OCI-LY3 (cell line): ENCODE data around the gene CMSS1.

Experiments used
- H2AFZ ChIP-seq: fragments of 200-600, 300-600 bp; shearing (Covaris generic); 2 replicates; pipeline ENCODE4 v1.6.0; 2014; ENCODE audit warnings: antibody characterized with exemption, low read depth, low read length
- H3K27ac ChIP-seq: fragments of 200-600, 300-600 bp; sonication (generic); 2 replicates; pipeline ENCODE4 v1.5.1; 2014; ENCODE audit warnings: mild to moderate bottlenecking, low read length, moderate library complexity, mixed read lengths
- H3K27me3 ChIP-seq: fragments of 200-600, 300-600 bp; sonication (generic); 2 replicates; pipeline ENCODE4 v1.6.1; 2014; ENCODE audit warnings: low read depth, low read length, mixed read lengths
- H3K36me3 ChIP-seq: fragments of 200-600, 300-600 bp; sonication (generic); replicated peaks from 2 replicates; pipeline ENCODE3; 2014; ENCODE audit warnings: low read depth, low read length, mixed read lengths
- H3K4me1 ChIP-seq: fragments of 300-600, 200-600 bp; sonication (generic); 2 replicates; pipeline ENCODE4 v1.6.1; 2014; ENCODE audit warnings: low read length, mixed read lengths
- H3K4me2 ChIP-seq: fragments of 200-600, 300-600 bp; sonication (generic); 2 replicates; pipeline ENCODE4 v1.6.1; 2014; ENCODE audit warnings: low read length, mixed read lengths
- H3K4me3 ChIP-seq: fragments of 300-600, 200-600 bp; sonication (generic); 2 replicates; pipeline ENCODE4 v1.5.1; 2014; ENCODE audit warnings: antibody characterized with exemption, mild to moderate bottlenecking, low read length, moderate library complexity
- H3K79me2 ChIP-seq: fragments of 300-600, 200-600 bp; shearing (Covaris generic); 2 replicates; pipeline ENCODE4 v1.6.1; 2014; ENCODE audit warnings: mild to moderate bottlenecking, low read length, mixed read lengths
- H3K9ac ChIP-seq: fragments of 300-600, 200-600 bp; shearing (Covaris generic); 2 replicates; pipeline ENCODE4 v1.6.0; 2014; ENCODE audit warnings: mild to moderate bottlenecking, low read length, moderate library complexity
- H3K9me3 ChIP-seq: fragments of 200-600, 300-600 bp; shearing (Covaris generic); 2 replicates; pipeline ENCODE4 v1.6.1; 2014; ENCODE audit warnings: low read length, mixed read lengths; ENCODE audit not compliant: insufficient read depth
- H4K20me1 ChIP-seq: fragments of 200-600, 300-600 bp; sonication (generic); 2 replicates; pipeline ENCODE4 v1.6.1; 2016; ENCODE audit warnings: low read length, mixed read lengths; ENCODE audit not compliant: insufficient read depth
- EZH2phosphoT487 ChIP-seq: fragments of 200-600 bp; shearing (Covaris generic); IDR thresholded peaks from 2 replicates; pipeline ENCODE4 v1.6.1; 2018; ENCODE audit warnings: antibody characterized with exemption, mixed run types, low read depth
- TF ChIP-seq, protein P1 (sequence below): fragments of 200-600, 300-600 bp; sonication (generic); IDR thresholded peaks from 2 replicates; pipeline ENCODE4 v1.5.1; 2014; ENCODE audit warnings: antibody characterized with exemption, low read length, low read depth

CMSS1 gene

DNA sequence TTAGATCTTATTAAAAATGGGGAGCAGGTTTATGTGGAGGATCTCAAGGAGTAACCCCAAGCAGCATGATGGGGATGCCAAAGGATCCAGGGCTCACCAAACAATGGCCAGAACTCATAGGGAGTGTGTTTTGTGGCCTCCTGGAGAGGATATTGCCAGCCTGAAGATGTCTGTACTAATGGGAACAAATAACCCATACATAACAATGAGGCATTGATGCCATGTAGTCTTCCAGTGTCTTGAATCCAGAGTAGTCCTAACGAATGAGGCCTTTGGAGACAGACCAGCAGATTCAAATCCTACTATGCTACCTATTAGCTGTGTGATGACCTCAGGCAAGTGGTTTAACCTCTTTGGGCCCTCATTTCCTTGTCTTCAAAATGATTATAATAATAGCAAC is 45.0 kb upstream of the CMSS1 start:
- TF ChIP-seq, protein P1, sequence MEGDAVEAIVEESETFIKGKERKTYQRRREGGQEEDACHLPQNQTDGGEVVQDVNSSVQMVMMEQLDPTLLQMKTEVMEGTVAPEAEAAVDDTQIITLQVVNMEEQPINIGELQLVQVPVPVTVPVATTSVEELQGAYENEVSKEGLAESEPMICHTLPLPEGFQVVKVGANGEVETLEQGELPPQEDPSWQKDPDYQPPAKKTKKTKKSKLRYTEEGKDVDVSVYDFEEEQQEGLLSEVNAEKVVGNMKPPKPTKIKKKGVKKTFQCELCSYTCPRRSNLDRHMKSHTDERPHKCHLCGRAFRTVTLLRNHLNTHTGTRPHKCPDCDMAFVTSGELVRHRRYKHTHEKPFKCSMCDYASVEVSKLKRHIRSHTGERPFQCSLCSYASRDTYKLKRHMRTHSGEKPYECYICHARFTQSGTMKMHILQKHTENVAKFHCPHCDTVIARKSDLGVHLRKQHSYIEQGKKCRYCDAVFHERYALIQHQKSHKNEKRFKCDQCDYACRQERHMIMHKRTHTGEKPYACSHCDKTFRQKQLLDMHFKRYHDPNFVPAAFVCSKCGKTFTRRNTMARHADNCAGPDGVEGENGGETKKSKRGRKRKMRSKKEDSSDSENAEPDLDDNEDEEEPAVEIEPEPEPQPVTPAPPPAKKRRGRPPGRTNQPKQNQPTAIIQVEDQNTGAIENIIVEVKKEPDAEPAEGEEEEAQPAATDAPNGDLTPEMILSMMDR = no peak
- TF ChIP-seq EZH2phosphoT487 = no peak
- Histone ChIP-seq H3K9me3 (no peaks in the 10 kb centered on the region), H3K27me3 (peaks cover 14% of the 10 kb centered on the region), H3K9ac (no peak overlapping the region), H2AFZ (no peak overlapping the region), H3K4me3 (no peak overlapping the region), H3K27ac (no peak overlapping the region), H4K20me1 (no peaks in the 10 kb centered on the region), H3K36me3 (no peaks in the 10 kb centered on the region), H3K79me2 (no peaks in the 10 kb centered on the region), H3K4me2 (no peak overlapping the region), H3K4me1 (peaks cover 12% of the 10 kb centered on the region)

DNA sequence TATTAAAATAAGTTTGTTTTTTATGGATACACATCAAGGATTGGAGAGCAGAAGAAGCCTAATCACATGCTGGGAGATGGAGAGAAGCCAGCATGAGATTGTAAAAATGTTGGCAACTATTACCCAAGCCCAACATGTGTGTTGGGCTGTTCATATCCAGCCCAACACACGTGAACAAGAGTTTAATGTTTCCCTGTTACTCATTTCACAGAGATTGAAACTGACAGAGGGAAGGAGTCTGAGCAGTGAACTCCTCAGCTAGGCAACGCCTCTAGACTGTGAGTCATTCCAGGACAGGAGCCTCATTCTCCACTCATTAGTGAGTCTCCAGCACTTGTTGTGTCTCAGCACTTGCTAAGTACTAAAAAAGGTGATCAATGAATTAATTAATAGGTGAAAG is 43.2 kb upstream of the CMSS1 start:
- H3K27me3 ChIP-seq = peaks cover 27% of the 10 kb centered on the region
- peak overlapping the region; percentile 28; the same call in 1 of the 2 replicates for H3K4me2 ChIP-seq
- H3K27ac ChIP-seq = no peak overlapping the region
- H3K4me3 ChIP-seq = no peak overlapping the region
- H3K36me3 ChIP-seq = no peaks in the 10 kb centered on the region
- no peaks in the 10 kb centered on the region for H3K9me3 ChIP-seq
- no peak overlapping the region for H3K9ac ChIP-seq
- H4K20me1 ChIP-seq = no peaks in the 10 kb centered on the region
- peaks cover 12% of the 10 kb centered on the region for H3K4me1 ChIP-seq
- H2AFZ ChIP-seq = no peak overlapping the region
- TF ChIP-seq, protein P1 = no peak
- no peak for TF ChIP-seq EZH2phosphoT487
- no peaks in the 10 kb centered on the region for H3K79me2 ChIP-seq

DNA sequence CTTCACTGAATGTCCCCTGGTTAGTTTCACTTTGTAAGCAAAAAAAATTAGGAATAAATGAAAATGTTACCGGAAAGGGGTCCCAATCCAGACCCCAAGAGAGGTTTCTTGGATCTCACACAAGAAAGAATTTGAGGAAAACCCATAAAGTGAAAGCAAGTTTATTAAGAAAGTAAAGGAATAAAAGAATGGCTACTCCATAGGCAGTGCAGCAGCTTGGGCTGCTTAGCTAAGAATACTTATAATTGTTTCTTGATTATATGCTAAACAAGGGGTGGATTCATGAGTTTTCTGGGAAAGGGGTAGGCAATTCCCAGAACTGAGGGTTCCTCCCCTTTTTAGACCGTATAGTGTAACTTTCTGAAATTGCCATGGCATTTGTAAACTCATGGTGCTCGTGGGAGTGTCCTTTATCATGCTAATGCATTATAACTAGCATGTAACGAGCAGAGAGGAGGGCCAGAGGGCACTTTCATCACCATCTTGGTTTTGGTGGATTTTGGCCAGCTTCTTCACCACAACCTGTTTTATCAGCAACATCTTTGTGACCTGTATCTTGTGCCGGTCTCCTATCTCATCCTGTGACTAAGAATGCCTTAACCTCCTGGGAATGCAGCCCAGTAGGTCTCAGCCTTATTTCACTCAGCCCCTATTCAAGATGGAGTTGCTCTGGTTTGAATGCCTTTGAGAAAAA is 41.0 kb upstream of the CMSS1 start:
- H3K4me1 ChIP-seq = peaks cover 12% of the 10 kb centered on the region
- H3K79me2 ChIP-seq = no peaks in the 10 kb centered on the region
- H3K27me3 ChIP-seq = peaks cover 43% of the 10 kb centered on the region
- H4K20me1 ChIP-seq = no peaks in the 10 kb centered on the region
- no peak overlapping the region for H3K27ac ChIP-seq
- H3K9ac ChIP-seq = no peak overlapping the region
- H3K4me3 ChIP-seq = no peak overlapping the region
- no peak overlapping the region for H2AFZ ChIP-seq
- no peaks in the 10 kb centered on the region for H3K36me3 ChIP-seq
- H3K9me3 ChIP-seq = no peaks in the 10 kb centered on the region
- TF ChIP-seq, protein P1 = no peak
- no peak for TF ChIP-seq EZH2phosphoT487
- H3K4me2 ChIP-seq = no peak overlapping the region

DNA sequence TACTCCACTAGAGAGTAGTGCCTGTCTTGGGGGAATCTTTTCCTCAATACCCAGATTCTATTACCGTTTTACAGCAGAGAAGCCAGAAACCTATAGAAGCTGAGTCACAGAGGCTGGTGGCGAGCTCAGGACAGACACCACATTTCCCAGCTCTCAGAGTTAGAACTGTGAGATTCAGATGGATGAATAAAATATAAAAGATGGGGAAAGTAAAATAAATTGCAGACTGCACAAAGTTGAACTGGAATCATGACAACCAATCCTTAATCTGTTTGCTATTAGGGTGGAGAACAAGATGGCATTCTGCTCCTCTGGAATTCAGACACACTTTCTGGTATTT is 40.5 kb upstream of the CMSS1 start:
- no peaks in the 10 kb centered on the region for H3K79me2 ChIP-seq
- no peaks in the 10 kb centered on the region for H3K9me3 ChIP-seq
- no peaks in the 10 kb centered on the region for H4K20me1 ChIP-seq
- no peaks in the 10 kb centered on the region for H3K36me3 ChIP-seq
- no peak overlapping the region for H3K9ac ChIP-seq
- TF ChIP-seq EZH2phosphoT487 = no peak
- TF ChIP-seq, protein P1 = no peak
- no peak overlapping the region for H2AFZ ChIP-seq
- H3K4me2 ChIP-seq = no peak overlapping the region
- no peak overlapping the region for H3K27ac ChIP-seq
- peaks cover 12% of the 10 kb centered on the region for H3K4me1 ChIP-seq
- no peak overlapping the region for H3K4me3 ChIP-seq
- H3K27me3 ChIP-seq = peaks cover 46% of the 10 kb centered on the region
